Skin epidermis (tissue), 12 donors: Measurements from ENCODE around the gene MRPL57.
"Not testable (repeated sequence)": the region's sequence is repeated elsewhere in the genome, so short reads cannot be mapped to it uniquely, and the experiment has no call there.

ENCODE experiments used
- H3K27ac ChIP-seq, 21 experiments: fragments of 200-600 bp; sonication (generic) in 11 of 21; one replicate each; pipeline ENCODE4 v1.5.0; 2020; ENCODE audit warnings: mild to moderate bottlenecking in 3 of 21, inconsistent platforms in 2 of 21, moderate library complexity in 2 of 21
- H3K4me3 ChIP-seq, 7 experiments: fragments of 200-600 bp; sonication (generic) in 2 of 7; one replicate each; pipeline ENCODE4 v1.5.0; 2020; ENCODE audit warnings: inconsistent platforms in 2 of 7, mild to moderate bottlenecking in 2 of 7, moderate library complexity in 1 of 7

Gene MRPL57

GRCh38 chr13:21181671-21182070, 5.2 kb downstream of the MRPL57 start:
- Histone ChIP-seq H3K27ac (no peak overlapping the region), H3K4me3 (no peak overlapping the region)

- H3K27ac ChIP-seq, H3K4me3 ChIP-seq: not testable (repeated sequence)
Measured at GRCh38 chr13:21186410-21186809, 10.0 kb downstream of the MRPL57 start.

- H3K27ac ChIP-seq, H3K4me3 ChIP-seq: not testable (repeated sequence)
Measured at GRCh38 chr13:21194756-21195155, 18.3 kb downstream of the MRPL57 start.

GRCh38 chr13:21197606-21198225, 21.3 kb downstream of the MRPL57 start:
- not testable (repeated sequence) for H3K4me3 ChIP-seq, H3K27ac ChIP-seq

GRCh38 chr13:21198391-21198790, 21.9 kb downstream of the MRPL57 start:
- not testable (repeated sequence) for H3K4me3 ChIP-seq, H3K27ac ChIP-seq

GRCh38 chr13:21201456-21202190, 25.2 kb downstream of the MRPL57 start:
- not testable (repeated sequence) for H3K4me3 ChIP-seq, H3K27ac ChIP-seq

- H3K27ac ChIP-seq: no peak overlapping the region
- H3K4me3 ChIP-seq: no peak overlapping the region
Measured at GRCh38 chr13:21202767-21203531, 26.5 kb downstream of the MRPL57 start.

- Histone ChIP-seq H3K27ac (no peak overlapping the region), H3K4me3 (no peak overlapping the region)
Measured at GRCh38 chr13:21208652-21209154, 32.2 kb downstream of the MRPL57 start.

- H3K4me3 ChIP-seq: no peak overlapping the region
- H3K27ac ChIP-seq: no peak overlapping the region
Measured at GRCh38 chr13:21212138-21212775, 35.8 kb downstream of the MRPL57 start.

GRCh38 chr13:21215419-21215818, 39.0 kb downstream of the MRPL57 start:
- not testable (repeated sequence) for H3K27ac ChIP-seq, H3K4me3 ChIP-seq

GRCh38 chr13:21216332-21216731, 39.9 kb downstream of the MRPL57 start:
- H3K27ac ChIP-seq: no peak overlapping the region
- no peak overlapping the region for H3K4me3 ChIP-seq

GRCh38 chr13:21218351-21219035, 42.0 kb downstream of the MRPL57 start:
- no peak overlapping the region for H3K4me3 ChIP-seq
- no peak overlapping the region for H3K27ac ChIP-seq

- Histone ChIP-seq H3K4me3 (no peak overlapping the region), H3K27ac (no peak overlapping the region)
Measured at GRCh38 chr13:21219036-21219381, 42.6 kb downstream of the MRPL57 start.

- H3K4me3 ChIP-seq, H3K27ac ChIP-seq: not testable (repeated sequence)
Measured at GRCh38 chr13:21219716-21220115, 43.3 kb downstream of the MRPL57 start.

GRCh38 chr13:21221268-21221667, 44.8 kb downstream of the MRPL57 start:
- Histone ChIP-seq H3K27ac (no peak overlapping the region), H3K4me3 (no peak overlapping the region)

- H3K4me3 ChIP-seq: no peak overlapping the region
- H3K27ac ChIP-seq: no peak overlapping the region
Measured at GRCh38 chr13:21225082-21225481, 48.6 kb downstream of the MRPL57 start.

- Histone ChIP-seq H3K27ac (no peak overlapping the region), H3K4me3 (no peak overlapping the region)
Measured at GRCh38 chr13:21225841-21226581, 49.6 kb downstream of the MRPL57 start.

GRCh38 chr13:21227917-21228316, 51.5 kb downstream of the MRPL57 start:
- Histone ChIP-seq H3K4me3 (no peak overlapping the region), H3K27ac (no peak overlapping the region)
